Natural killer cell treated with Interleukin-12 subunit alpha and Interleukin-12 subunit beta and Interleukin-15 and Interleukin-18, amount 100 ng/mL, for 72 hours (primary cell): ENCODE data around the gene HTD2. TPM values are rescaled to one million over a fixed set of nuclear protein-coding genes. Genes with fewer than 3 reads are reported as not detected.
"Not testable (repeated sequence)": the region's sequence is repeated elsewhere in the genome, so short reads cannot be mapped to it uniquely, and the experiment has no call there.

ENCODE experiments used
- ATAC-seq, 2 donors: fragments of 150-1000 bp; cut with Tn5 transposase in 1 of 2; sonication (Bioruptor Pico), chemical (Tn5 transposase) in 1 of 2; 2 replicates each; pipeline ENCODE4 v1.10.0; 2021
- DNase-seq: peaks from one replicate; pipeline ENCODE4 v3.0.0; 2022; ENCODE audit warnings: low spot score
- H3K27ac Mint-ChIP-seq, 2 donors: 1 replicate in 1 of 2; 2 replicates in 1 of 2; pipeline ENCODE4 v1.8.0; 2022; ENCODE audit warnings: mixed read lengths in 2 of 2, mild to moderate bottlenecking in 1 of 2, moderate library complexity in 1 of 2
- H3K27me3 Mint-ChIP-seq, 2 donors: 1 replicate in 1 of 2; 2 replicates in 1 of 2; pipeline ENCODE4 v1.8.0; 2022; ENCODE audit warnings: mixed read lengths in 2 of 2
- H3K36me3 Mint-ChIP-seq: one replicate; pipeline ENCODE4 v1.8.0; 2022; ENCODE audit warnings: mixed read lengths
- H3K4me1 Mint-ChIP-seq, 2 donors: 1 replicate in 1 of 2; 2 replicates in 1 of 2; pipeline ENCODE4 v1.8.0; 2022; ENCODE audit warnings: low read depth in 2 of 2, mixed read lengths in 2 of 2, mild to moderate bottlenecking in 1 of 2
- H3K4me3 Mint-ChIP-seq: one replicate; pipeline ENCODE4 v1.8.0; 2022; ENCODE audit warnings: mixed read lengths
- H3K9me3 Mint-ChIP-seq: 2 replicates; pipeline ENCODE4 v1.8.0; 2022; ENCODE audit warnings: mixed read lengths
- total RNA-seq, 2 donors: library from RNA; stranded (reverse); gene quantifications; one replicate each; pipeline ENCODE4 v1.2.3, GENCODE V29; 2022

HTD2 gene
- 10 to 100 TPM in 1 of 2 donors, 1 to 10 TPM in 1; 6.7 to 11.6 TPM for total RNA-seq

DNA sequence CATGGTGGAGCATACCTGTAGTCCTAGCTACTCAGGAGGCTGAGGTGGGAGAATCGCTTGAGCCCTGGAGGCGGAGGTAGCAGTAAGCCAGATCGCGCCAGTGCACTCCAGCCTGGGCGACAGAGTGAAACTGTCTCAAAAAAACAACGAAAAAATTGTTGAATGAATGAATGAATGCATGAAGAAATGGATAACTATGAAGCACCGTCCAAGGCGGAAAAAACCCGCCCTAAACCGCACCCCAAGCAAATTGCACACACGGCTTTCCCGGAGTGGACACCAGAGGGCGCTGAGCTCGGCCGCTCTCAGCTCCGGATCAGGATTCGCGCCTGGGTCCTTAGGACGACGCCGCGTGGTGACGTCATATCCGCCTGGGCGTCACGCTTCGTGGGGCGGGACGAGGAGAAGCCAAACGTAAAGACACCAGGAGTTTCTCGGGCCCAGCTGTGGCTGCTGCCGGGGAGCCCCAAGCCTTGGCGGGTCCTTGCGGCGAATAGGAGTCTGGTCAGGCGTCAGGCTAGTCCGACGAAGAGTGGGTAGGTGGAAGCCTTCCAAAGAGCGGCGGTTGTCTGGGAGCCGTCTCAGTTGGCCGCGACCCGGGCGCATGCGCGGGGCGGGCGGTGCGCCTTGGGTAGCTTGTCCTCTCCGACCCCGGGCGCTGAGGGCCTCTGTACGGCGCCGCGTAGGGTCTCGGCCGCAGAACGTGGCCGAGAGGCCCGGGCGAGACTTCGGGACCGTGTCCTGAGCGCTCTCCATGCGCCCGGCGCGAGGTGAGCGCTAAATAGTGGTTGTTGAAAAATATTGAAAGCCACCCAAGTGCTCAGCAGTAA lies at the start of gene HTD2, which contains the start of gene RPP14:
Gene HTD2, plus strand, starts transcription at position 639 of the 830 bp plus-strand sequence. CDS start 11,094 bp downstream, outside the sequence.
Gene RPP14, plus strand, starts transcription at position 364 of the 830 bp plus-strand sequence. CDS start 4,085 bp downstream, outside the sequence.
- peaks cover 9 to 11% of the 10 kb centered on the region in 2 donors for H3K27me3 Mint-ChIP-seq
- H3K4me3 Mint-ChIP-seq: peak within 1 kb of the TSS; percentile 99
- ATAC-seq: peak; percentile 94 to 97
- peaks cover 24 to 29% of the 10 kb centered on the region in 2 donors for H3K4me1 Mint-ChIP-seq
- peaks cover 10% of the 10 kb centered on the region for H3K36me3 Mint-ChIP-seq
- H3K27ac Mint-ChIP-seq: peak within 1 kb of the TSS; percentile 97 to 99
- peak; percentile 98 for DNase-seq
- no peaks in the 10 kb centered on the region for H3K9me3 Mint-ChIP-seq

DNA sequence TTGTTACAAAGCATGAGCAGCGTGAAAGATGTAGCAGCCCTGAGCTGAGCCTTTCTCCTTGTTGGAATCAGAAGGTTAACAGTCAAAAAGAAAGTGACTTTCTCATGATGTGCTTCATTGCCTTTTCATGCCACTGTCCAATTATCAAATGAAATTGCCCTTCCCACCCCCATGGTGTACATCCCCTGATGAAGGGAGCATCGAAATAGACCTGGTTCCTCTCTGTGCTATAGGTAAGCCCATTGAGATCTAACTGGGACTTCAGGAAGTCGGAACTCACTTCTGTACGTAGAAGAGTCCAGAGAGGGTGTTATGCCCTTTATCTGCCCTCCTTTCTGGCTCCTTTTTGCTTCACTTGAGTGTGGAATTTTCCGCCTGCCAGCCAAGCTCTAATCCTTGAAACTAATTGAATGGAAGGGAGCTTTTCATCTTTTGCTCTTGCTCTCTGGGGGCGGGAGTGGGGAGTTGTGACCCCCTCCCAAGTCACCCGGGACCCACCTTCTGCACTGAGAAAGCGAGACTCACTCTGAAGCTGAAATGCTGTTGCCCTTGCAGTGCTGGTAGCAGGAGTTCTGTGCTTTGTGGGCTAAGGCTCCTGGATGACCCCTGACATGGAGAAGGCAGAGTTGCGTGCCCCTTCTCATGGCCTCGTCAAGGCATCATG lies 47.8 kb upstream of the HTD2 start:
- ATAC-seq (no peak), DNase-seq (no peak)
- no peak overlapping the region for H3K27ac Mint-ChIP-seq
- H3K27me3 Mint-ChIP-seq: no peaks in the 10 kb centered on the region
- H3K36me3 Mint-ChIP-seq: peaks cover 6% of the 10 kb centered on the region
- H3K9me3 Mint-ChIP-seq: no peaks in the 10 kb centered on the region
- H3K4me3 Mint-ChIP-seq: no peak overlapping the region
- H3K4me1 Mint-ChIP-seq: peaks cover 3 to 22% of the 10 kb centered on the region in 2 donors

DNA sequence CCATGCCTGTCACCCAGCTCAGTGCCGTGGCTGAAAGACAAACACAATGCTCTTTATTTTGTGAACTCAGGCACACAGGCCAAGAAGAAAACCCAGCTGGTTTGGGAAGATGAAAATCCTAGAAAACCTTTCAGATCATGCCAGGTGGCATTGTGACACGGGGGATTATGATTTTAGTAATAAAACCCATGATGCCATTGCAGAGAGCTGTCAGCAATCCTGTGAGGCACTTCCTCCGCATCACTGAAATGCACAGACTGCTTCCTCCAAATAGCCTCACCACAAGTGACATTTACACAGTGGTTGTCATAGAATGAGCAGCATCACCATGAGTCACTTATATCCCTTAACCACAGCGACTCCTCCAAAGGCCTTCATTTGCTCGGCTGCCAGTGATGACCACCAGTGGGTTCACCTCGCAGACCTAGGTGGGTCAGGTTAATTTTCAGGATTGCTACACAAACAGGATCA lies 46.0 kb upstream of the HTD2 start:
- no peaks in the 10 kb centered on the region for H3K9me3 Mint-ChIP-seq
- H3K27ac Mint-ChIP-seq: no peak overlapping the region
- ATAC-seq (peak; percentile 69 to 88), DNase-seq (no peak)
- no peak overlapping the region for H3K4me3 Mint-ChIP-seq
- H3K27me3 Mint-ChIP-seq: no peaks in the 10 kb centered on the region
- H3K4me1 Mint-ChIP-seq: peaks cover 3 to 10% of the 10 kb centered on the region in 2 donors
- peaks cover 6% of the 10 kb centered on the region for H3K36me3 Mint-ChIP-seq

DNA sequence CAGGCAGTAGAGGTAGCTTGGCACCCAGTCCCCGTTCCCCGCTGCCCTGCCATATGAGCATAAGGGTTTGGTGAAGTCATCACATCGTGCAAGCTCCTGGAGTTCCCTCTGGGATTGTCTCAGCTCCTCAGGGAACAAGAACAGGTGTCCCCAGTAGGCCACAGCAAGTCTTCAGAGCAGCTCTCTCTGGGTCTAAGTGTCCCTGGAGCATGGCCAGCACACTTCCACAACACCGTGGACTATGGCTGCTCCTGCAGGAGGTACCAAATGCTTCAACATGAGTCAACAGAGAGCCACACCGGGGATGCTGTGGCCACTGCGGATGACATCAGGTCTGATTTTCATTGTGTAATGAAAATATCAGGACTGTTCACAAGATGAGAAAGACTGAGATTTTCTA lies 45.6 kb upstream of the HTD2 start:
- H3K27me3 Mint-ChIP-seq: no peaks in the 10 kb centered on the region
- H3K9me3 Mint-ChIP-seq: no peaks in the 10 kb centered on the region
- ATAC-seq (peak; percentile 11 to 43), DNase-seq (no peak)
- H3K4me3 Mint-ChIP-seq: no peak overlapping the region
- H3K36me3 Mint-ChIP-seq: peaks cover 6% of the 10 kb centered on the region
- peaks cover 3 to 9% of the 10 kb centered on the region in 2 donors for H3K4me1 Mint-ChIP-seq
- H3K27ac Mint-ChIP-seq: peak overlapping the region in 1 of 2 donors; percentile 40

DNA sequence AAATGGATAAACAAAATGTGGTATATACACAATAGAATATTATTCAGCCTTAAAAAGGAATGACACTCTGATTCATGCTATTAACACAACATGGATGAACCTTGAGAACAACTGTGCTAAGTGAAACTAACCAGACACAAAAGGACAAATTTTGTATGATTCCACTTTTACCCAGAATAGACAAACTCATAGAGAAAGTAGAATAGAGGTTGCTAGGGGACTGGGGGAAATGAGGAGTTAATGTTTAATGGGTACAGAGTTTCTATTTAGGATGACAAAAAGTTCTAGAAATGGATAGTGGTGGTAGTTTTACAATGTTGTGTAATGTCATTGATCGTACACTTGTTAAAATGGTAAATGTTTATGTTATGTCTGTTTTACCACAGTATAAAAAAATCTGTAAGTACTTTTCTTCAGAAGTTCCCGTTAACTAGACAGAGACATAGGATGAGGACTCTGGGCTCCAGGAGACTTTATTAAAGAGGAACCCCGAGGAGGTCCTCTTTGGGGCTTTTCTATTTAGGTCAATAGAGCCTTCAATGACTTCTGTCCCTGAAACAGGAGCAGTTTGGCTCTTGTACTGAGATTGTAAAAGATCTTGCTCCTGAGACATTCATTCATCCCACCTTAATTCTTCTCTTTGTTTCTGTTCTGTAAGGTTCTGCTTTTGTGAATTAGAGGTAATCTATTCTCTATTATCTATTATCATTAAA lies 44.2 kb upstream of the HTD2 start:
- H3K9me3 Mint-ChIP-seq: no peaks in the 10 kb centered on the region
- H3K27ac Mint-ChIP-seq: no peak overlapping the region
- ATAC-seq (no peak), DNase-seq (no peak)
- no peaks in the 10 kb centered on the region for H3K4me1 Mint-ChIP-seq
- no peak overlapping the region for H3K4me3 Mint-ChIP-seq
- no peaks in the 10 kb centered on the region for H3K27me3 Mint-ChIP-seq
- H3K36me3 Mint-ChIP-seq: peaks cover 4% of the 10 kb centered on the region

DNA sequence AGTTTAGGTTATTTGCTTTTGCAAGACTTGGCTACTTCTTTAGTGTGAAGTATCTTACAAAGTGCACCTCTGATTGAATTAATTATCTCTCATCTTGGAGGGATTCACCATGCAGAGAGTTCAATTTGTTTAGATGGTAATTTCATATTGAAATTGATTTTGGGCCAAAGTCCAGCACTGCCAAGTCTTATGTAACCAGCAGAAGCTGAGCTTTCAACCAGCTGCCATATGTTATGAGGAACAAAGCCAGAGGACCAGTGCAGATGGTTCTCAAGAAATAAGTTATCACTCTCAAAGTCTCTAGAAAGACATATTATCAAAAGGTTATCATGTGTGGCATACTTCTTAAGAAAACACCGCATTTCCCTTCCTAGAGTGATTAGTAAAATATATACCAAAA lies 39.7 kb upstream of the HTD2 start:
- DNase-seq (no peak), ATAC-seq (no peak)
- no peak overlapping the region for H3K27ac Mint-ChIP-seq
- no peaks in the 10 kb centered on the region for H3K4me1 Mint-ChIP-seq
- H3K36me3 Mint-ChIP-seq: no peaks in the 10 kb centered on the region
- no peaks in the 10 kb centered on the region for H3K27me3 Mint-ChIP-seq
- no peaks in the 10 kb centered on the region for H3K9me3 Mint-ChIP-seq
- no peak overlapping the region for H3K4me3 Mint-ChIP-seq

DNA sequence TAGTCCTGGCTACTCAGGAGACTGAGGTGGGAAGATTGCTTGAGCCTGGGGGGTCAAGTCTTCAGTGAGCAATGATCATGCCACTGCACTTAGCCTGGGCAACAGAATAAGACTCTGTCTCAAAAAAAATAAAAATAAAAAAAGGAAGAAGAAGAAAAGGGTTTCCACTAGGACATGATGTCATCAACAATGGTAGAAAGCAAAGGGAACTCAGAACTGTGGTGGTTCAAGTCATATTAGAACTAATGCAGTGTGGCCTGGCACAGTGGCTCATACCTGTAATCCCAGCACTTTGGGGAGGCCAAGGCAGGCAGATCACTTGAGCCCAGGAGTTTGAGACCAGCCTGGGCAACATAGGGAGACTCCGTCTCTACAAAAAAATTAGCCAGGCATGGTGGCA lies 38.8 kb upstream of the HTD2 start:
- not testable (repeated sequence) for H3K9me3 Mint-ChIP-seq, DNase-seq, H3K4me3 Mint-ChIP-seq, H3K27me3 Mint-ChIP-seq, H3K4me1 Mint-ChIP-seq, H3K36me3 Mint-ChIP-seq, ATAC-seq, H3K27ac Mint-ChIP-seq

DNA sequence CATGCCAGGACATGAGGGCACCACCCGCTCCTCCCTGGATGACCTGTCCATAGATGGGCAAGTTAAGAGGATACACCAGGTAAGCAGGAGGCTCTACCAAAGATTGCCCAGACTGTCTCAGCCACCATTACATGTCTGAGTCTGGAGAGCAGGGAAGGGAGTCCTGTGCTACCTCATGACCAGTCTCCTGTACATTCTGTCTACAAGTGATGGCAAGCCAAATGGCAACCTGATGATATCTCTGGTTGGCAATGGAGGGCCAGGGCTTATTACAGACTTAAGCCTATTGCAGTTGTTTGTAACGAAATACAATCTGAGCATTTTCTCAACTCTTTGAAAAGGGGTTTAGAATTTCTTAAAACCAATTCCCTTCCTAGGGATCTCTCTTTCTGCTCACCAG lies 37.0 kb upstream of the HTD2 start:
- Mint-ChIP-seq H3K27me3 (no peaks in the 10 kb centered on the region), H3K4me3 (no peak overlapping the region), H3K9me3 (no peaks in the 10 kb centered on the region), H3K36me3 (no peaks in the 10 kb centered on the region), H3K4me1 (peaks cover 3 to 5% of the 10 kb centered on the region in 2 donors), H3K27ac (no peak overlapping the region)
- ATAC-seq (no peak), DNase-seq (no peak)

DNA sequence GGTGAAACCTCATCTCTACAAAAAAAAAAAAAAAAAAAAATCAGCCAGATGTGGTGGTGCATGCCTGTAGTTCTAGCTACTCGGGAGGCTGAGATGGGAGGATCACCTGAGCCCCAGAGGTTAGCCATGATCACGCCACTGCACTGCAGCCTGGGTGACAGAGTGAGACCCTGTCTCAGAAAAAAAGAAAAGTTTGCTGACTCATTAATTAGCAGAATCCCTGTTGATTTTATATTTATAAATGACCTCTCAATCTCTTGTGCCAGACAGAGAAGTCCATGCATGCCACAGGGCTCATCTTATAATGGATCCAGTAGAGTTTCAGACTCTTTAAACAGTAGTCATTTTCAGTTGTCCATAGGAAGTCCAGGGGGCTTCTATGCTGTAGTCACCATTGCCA lies 35.8 kb upstream of the HTD2 start:
- no peaks in the 10 kb centered on the region for H3K27me3 Mint-ChIP-seq
- peaks cover 3 to 5% of the 10 kb centered on the region in 2 donors for H3K4me1 Mint-ChIP-seq
- ATAC-seq (no peak), DNase-seq (no peak)
- H3K27ac Mint-ChIP-seq: no peak overlapping the region
- no peak overlapping the region for H3K4me3 Mint-ChIP-seq
- peaks cover 6% of the 10 kb centered on the region for H3K36me3 Mint-ChIP-seq
- H3K9me3 Mint-ChIP-seq: no peaks in the 10 kb centered on the region

DNA sequence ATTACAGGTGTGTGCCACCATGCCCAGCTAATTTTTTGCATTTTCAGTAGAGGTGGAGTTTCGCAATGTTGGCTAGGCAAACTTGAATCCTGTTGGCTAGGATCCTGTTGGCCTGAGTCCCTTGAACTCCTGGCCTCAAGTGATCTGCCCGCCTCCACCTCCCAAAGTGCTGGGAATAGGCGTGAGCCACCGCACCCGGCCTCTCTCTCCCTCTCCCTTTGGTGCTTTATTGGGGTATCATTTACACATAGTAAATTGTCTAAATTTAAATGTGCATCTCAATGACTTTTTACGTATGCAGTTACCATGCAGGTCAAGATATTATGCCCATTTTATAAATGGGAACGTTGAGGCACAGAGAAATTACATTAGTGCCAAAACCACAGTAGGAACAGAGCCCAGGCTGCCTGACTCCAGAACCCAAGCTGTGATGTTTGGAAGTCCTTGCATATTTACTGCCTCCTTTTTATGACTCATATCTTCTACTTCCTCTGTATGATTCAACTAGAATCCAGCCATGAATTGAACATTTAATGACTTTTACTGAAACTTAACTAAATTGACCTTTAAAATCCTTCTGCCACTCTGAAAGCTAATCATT lies 34.3 kb upstream of the HTD2 start:
- no peak for DNase-seq
- Mint-ChIP-seq H3K27me3 (no peaks in the 10 kb centered on the region), H3K4me1 (peaks cover 3 to 5% of the 10 kb centered on the region in 2 donors), H3K36me3 (peaks cover 11% of the 10 kb centered on the region), H3K27ac (no peak overlapping the region), H3K4me3 (no peak overlapping the region), H3K9me3 (peaks cover 3% of the 10 kb centered on the region)
- ATAC-seq: no peak

DNA sequence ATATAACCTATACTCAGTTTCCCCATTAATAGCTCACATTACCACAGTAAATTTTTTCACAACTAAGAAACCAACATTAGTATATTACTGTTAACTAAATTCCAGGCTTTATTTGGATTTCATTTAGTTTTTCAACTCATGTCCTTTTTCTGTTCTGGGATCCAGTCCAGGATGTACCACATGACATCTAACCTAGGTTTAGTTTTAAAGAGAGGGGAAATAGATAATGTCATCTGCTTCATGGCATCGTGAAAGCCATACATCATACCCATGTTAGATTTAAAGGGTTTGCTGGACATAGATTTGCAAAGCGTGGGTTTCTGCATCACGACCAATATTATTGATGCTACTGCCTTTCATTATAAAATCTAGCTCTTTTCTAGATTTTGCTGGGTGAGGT lies 33.4 kb upstream of the HTD2 start:
- H3K4me3 Mint-ChIP-seq: no peak overlapping the region
- H3K36me3 Mint-ChIP-seq: peaks cover 17% of the 10 kb centered on the region
- ATAC-seq (no peak), DNase-seq (no peak)
- peaks cover 3 to 5% of the 10 kb centered on the region in 2 donors for H3K4me1 Mint-ChIP-seq
- H3K9me3 Mint-ChIP-seq: peaks cover 3% of the 10 kb centered on the region
- no peaks in the 10 kb centered on the region for H3K27me3 Mint-ChIP-seq
- no peak overlapping the region for H3K27ac Mint-ChIP-seq

DNA sequence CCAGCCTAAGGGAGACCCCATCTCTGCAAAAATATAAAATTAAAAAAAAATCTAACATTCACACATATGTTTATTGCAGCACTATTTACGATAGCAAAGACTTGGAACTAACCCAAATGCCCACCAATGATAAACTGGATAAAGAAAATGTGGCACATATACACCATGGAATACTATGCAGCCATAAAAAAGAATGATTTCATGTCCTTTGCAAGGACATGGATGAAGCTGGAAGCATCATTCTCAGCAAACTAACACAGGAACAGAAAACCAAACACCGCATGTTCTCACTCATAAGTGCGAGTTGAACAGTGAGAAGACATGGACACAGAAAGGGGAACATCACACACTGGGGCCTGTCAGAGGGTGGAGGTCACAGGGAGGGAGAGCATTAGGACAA lies 33.0 kb upstream of the HTD2 start:
- H3K4me1 Mint-ChIP-seq, DNase-seq, H3K27ac Mint-ChIP-seq, H3K4me3 Mint-ChIP-seq, H3K9me3 Mint-ChIP-seq, ATAC-seq, H3K27me3 Mint-ChIP-seq: not testable (repeated sequence)
- H3K36me3 Mint-ChIP-seq: peaks cover 18% of the 10 kb centered on the region

DNA sequence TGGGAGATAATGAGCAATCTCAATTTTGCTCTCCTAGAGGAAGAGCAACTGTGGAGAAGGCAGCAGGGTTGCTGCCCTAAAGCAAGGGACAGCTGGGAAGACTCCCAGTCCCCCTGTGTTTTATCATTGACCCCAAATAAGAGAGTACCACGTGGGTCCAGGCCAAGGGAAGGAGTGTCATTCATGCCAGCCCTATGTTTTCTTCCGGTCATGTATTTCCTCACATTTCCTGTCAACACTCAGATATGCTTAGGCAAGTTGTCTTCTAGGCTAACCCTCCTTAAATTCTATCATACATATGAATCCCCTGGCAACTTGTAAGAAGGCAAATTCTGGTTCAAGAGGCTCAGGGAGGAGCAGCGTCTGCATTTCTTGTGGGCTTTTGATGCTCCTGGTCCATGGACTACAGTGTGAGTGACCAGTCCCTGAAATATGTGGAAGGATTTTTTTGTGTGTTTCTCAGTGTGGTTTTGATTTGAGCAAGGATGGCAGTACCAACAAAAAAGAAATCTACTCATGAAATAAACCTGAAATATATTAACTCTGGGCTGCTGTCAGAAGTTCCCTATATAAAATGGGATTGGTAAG lies 32.2 kb upstream of the HTD2 start:
- Mint-ChIP-seq H3K36me3 (peaks cover 22% of the 10 kb centered on the region), H3K27ac (no peak overlapping the region), H3K4me1 (peaks cover 9 to 12% of the 10 kb centered on the region in 2 donors), H3K4me3 (no peak overlapping the region), H3K27me3 (no peaks in the 10 kb centered on the region), H3K9me3 (peaks cover 3% of the 10 kb centered on the region)
- ATAC-seq (no peak), DNase-seq (no peak)
